Naive thymus-derived CD4-positive, alpha-beta T cell (primary cell): Measurements from ENCODE around the gene FNBP1L. TPM values are rescaled to one million over a fixed set of nuclear protein-coding genes. Genes with fewer than 3 reads are reported as not detected.

Experiments
- ATAC-seq: fragments of 150-1000 bp; cut with Tn5 transposase; 2 replicates; pipeline ENCODE4 v1.10.0; 2021; ENCODE audit warnings: mild to moderate bottlenecking, moderate library complexity
- CTCF ChIA-PET: fragments of 350-600 bp; sonication (Branson Sonifier 250); formaldehyde crosslinking; loops from one replicate; lab custom pipeline; 2021; ENCODE audit warnings: antibody characterized with exemption; lab: Charles Lee
- POLR2A ChIA-PET: fragments of 350-600 bp; sonication (Branson Sonifier 250); formaldehyde crosslinking; loops from one replicate; lab custom pipeline; 2021; ENCODE audit warnings: antibody characterized with exemption, inconsistent platforms; lab: Charles Lee
- DNase-seq, 9 donors: peaks; one replicate each; pipeline versions ENCODE4 v3.0.0 to v3.0.0-alpha.2; 2020 to 2022; ENCODE audit warnings: mixed read lengths in 1 of 9
- H3K27ac ChIP-seq: one replicate; pipeline ENCODE4 v1.7.0; 2013; ENCODE audit warnings: mild to moderate bottlenecking, low read depth, low read length, moderate library complexity
- H3K27me3 ChIP-seq, 2 donors: one replicate each; pipeline ENCODE4 v1.7.0; 2013; ENCODE audit warnings: low read length in 2 of 2, mild to moderate bottlenecking in 2 of 2, moderate library complexity in 2 of 2; ENCODE audit not compliant: control insufficient read depth in 2 of 2, insufficient read depth in 2 of 2
- H3K36me3 ChIP-seq, 3 experiments: 1 replicate in 2 of 3; 2 replicates in 1 of 3; pipeline ENCODE4 v1.7.0; 2013; ENCODE audit warnings: low read length in 3 of 3, mild to moderate bottlenecking in 3 of 3, moderate library complexity in 1 of 3; ENCODE audit not compliant: insufficient read depth in 3 of 3, control insufficient read depth in 2 of 3
- H3K4me1 ChIP-seq, 2 donors: one replicate each; pipeline ENCODE4 v1.7.0; 2013; ENCODE audit warnings: low read length in 2 of 2, mild to moderate bottlenecking in 2 of 2, moderate library complexity in 1 of 2; ENCODE audit not compliant: control insufficient read depth in 2 of 2, insufficient read depth in 2 of 2
- H3K4me3 ChIP-seq: 2 replicates; pipeline ENCODE4 v1.7.0; 2013; ENCODE audit warnings: mild to moderate bottlenecking, low read length
- H3K9me3 ChIP-seq, 3 experiments: 1 replicate in 2 of 3; 2 replicates in 1 of 3; pipeline ENCODE4 v1.7.0; 2013; ENCODE audit warnings: low read length in 3 of 3; ENCODE audit not compliant: control insufficient read depth in 2 of 3
- H3K27ac Mint-ChIP-seq, 9 donors: one replicate each; pipeline ENCODE4 v1.8.0; 2020 to 2022; ENCODE audit warnings: mixed read lengths in 9 of 9, mild to moderate bottlenecking in 8 of 9, moderate library complexity in 5 of 9, inconsistent platforms in 2 of 9
- H3K27me3 Mint-ChIP-seq, 5 donors: one replicate each; pipeline ENCODE4 v1.8.0; 2021 to 2022; ENCODE audit warnings: mixed read lengths in 5 of 5, mild to moderate bottlenecking in 1 of 5
- H3K36me3 Mint-ChIP-seq, 5 donors: one replicate each; pipeline ENCODE4 v1.8.0; 2020 to 2022; ENCODE audit warnings: mixed read lengths in 5 of 5, mild to moderate bottlenecking in 3 of 5, inconsistent platforms in 1 of 5
- H3K4me1 Mint-ChIP-seq, 7 donors: one replicate each; pipeline ENCODE4 v1.8.0; 2020 to 2022; ENCODE audit warnings: mixed read lengths in 7 of 7, mild to moderate bottlenecking in 3 of 7, inconsistent platforms in 1 of 7
- H3K4me3 Mint-ChIP-seq, 10 donors: one replicate each; pipeline ENCODE4 v1.8.0; 2020 to 2022; ENCODE audit warnings: mild to moderate bottlenecking in 10 of 10, mixed read lengths in 10 of 10, moderate library complexity in 6 of 10, inconsistent platforms in 2 of 10
- H3K9me3 Mint-ChIP-seq, 11 donors: one replicate each; pipeline ENCODE4 v1.8.0; 2020 to 2022; ENCODE audit warnings: mixed read lengths in 11 of 11, mild to moderate bottlenecking in 4 of 11, inconsistent platforms in 1 of 11, moderate library complexity in 1 of 11
- intact Hi-C, 2 donors: fragments of 100-400 bp; cut with micrococcal nuclease; formaldehyde crosslinking; loops; one replicate each; pipeline ENCODE4 v1.15.1; 2023
- polyA plus RNA-seq, 2 donors: library from polyadenylated mRNA; unstranded; fragments of 300-500 nt; fragmentation: Illumina TruSeq; gene quantifications; one replicate each; pipeline ENCODE4 v1.2.3, GENCODE V29; 2021
- total RNA-seq, 6 experiments: library from RNA in 5 of 6; stranded (reverse) in 5 of 6; gene quantifications; 1 replicate in 5 of 6; 2 replicates in 1 of 6; pipeline ENCODE4 v1.2.3 and lab custom pipeline; 2021 to 2026

The FNBP1L gene
- total and polyA plus RNA-seq, 7 experiments from 2014 or later = 0.07 to 2.6 (median 1.1) TPM

DNA sequence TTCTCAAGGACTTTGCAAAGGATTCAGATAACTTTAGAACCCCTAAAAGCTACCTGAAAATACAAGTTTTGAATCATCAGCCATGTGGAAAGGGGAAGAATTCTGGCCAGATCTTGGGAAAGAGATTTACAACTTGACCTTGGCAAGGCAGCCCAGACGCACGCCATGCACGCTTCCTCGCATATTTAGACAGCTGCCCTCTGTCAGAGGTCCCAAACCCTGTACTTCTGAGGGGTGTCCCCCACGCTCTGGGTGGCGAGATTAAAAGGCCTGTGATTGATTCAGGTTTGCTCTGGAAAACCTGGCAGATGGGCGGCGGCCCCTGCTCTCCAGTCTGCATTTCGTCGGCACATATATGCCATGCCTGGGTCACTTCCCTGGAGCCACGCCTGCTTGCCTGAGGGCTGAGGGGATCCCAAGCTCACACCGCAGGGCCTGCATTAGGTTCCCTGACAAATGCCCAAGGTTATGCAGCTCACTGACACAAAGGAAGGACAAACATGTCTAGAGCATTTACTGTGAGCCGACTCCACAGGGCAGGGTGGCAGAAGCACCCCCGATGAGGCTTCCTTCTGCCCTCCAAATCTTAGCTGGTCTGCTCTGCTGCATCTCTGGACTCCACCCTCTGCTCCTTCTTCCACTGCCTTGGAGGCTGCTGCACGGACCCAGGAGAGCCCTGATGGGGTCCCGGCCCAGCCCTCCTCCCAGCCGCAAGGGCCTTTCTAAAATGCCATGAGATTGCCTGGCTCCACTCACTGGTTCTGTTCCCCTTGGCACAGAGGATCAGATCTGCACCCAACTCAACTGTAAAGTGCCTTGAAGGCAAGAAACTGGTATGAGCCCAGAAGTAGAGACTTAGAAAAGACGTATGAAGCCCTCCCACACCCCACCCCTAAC lies 129.9 kb downstream of the FNBP1L start:
- DNase-seq (no peak), ATAC-seq (no peak)
- ChIA-PET CTCF (no interaction called here), POLR2A (no interaction called here)
- Histone ChIP-seq H3K4me1 (no peaks in the 10 kb centered on the region), H3K4me3 (no peak overlapping the region), H3K9me3 (no peaks in the 10 kb centered on the region), H3K27ac (no peak overlapping the region), H3K27me3 (no peaks in the 10 kb centered on the region), H3K36me3 (no peaks in the 10 kb centered on the region)
- no peaks in the 10 kb centered on the region for H3K4me1 Mint-ChIP-seq
- no peak overlapping the region for H3K4me3 Mint-ChIP-seq
- H3K36me3 Mint-ChIP-seq = no peaks in the 10 kb centered on the region
- no peaks in the 10 kb centered on the region for H3K27me3 Mint-ChIP-seq
- H3K9me3 Mint-ChIP-seq = no peaks in the 10 kb centered on the region
- intact Hi-C loops = no loop called here
- no peak overlapping the region for H3K27ac Mint-ChIP-seq

DNA sequence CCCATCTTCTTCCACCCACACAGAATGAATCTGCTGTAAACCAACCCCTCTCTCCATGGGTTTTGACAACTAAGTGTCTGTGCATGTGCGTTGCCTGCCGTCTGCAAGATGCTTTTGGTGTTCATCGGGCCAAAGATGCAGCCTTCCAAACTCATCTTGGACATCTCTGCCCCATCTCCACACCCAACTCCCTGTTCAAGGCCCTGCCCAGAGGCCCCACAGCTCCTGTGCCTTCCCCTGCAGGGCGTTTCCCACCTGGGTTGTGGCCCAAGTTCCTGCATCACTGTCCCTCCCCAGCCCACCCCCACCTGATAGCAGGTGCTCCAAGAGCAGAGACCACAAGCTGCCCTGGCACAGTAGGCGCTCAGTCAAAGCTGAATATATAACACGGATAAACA lies 130.5 kb downstream of the FNBP1L start:
- H3K27ac Mint-ChIP-seq = no peak overlapping the region
- no peaks in the 10 kb centered on the region for H3K9me3 Mint-ChIP-seq
- Histone ChIP-seq H3K36me3 (no peaks in the 10 kb centered on the region), H3K27ac (no peak overlapping the region), H3K9me3 (no peaks in the 10 kb centered on the region), H3K27me3 (no peaks in the 10 kb centered on the region), H3K4me3 (no peak overlapping the region), H3K4me1 (no peaks in the 10 kb centered on the region)
- DNase-seq (no peak), ATAC-seq (no peak)
- H3K4me3 Mint-ChIP-seq = no peak overlapping the region
- no peaks in the 10 kb centered on the region for H3K36me3 Mint-ChIP-seq
- no peaks in the 10 kb centered on the region for H3K4me1 Mint-ChIP-seq
- POLR2A ChIA-PET = no interaction called here
- no peaks in the 10 kb centered on the region for H3K27me3 Mint-ChIP-seq
- intact Hi-C loops = no loop called here
- CTCF ChIA-PET = no interaction called here

DNA sequence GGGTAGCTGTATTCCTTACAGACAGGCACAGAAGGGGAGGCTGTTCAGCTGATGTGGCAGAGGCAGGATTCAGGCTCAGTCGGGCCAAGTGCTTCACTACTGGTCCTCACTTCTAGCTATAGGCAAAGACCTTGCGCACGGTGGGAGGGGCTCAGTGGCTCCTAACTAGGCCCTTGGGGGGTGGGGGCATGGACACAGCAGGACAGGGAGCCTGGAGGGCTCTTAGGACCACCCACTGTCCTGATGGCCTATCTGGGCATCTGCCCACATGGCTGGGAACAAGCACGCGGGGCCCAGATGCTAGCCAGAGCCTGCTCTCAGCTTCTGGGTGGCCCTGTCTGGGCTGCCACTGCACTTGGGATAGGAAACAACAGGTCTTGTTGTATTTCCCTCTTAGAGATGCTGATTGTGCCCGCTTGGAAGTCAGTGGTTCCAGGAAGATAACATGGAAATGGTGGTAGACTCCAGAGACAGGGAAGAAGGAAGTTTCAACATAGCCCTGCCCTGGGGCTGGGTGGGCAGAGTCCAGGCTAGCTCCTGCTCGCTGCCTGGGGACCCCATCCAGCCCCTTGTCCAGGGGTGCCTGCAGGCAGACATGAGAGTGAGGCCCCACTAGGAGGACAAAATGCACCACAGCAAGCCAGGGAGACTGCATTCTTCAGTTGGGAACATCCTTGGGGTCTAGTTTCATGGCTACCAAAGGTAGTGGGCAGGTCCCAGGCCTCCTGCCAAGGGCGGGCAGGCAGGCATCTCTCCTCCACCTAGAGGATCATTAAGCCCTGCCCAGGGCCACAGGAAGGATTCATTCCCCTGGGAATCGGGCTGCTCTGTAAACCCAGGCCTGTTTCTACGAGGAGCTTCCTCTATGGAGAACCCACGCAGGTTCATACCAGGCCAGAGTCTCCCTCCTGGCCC lies 131.2 kb downstream of the FNBP1L start:
- ChIA-PET POLR2A (no interaction called here), CTCF (no interaction called here)
- H3K27me3 ChIP-seq = no peaks in the 10 kb centered on the region
- ATAC-seq (no peak), DNase-seq (no peak)
- Mint-ChIP-seq H3K27me3 (no peaks in the 10 kb centered on the region), H3K4me1 (no peaks in the 10 kb centered on the region), H3K36me3 (no peaks in the 10 kb centered on the region), H3K9me3 (no peaks in the 10 kb centered on the region), H3K4me3 (no peak overlapping the region), H3K27ac (no peak overlapping the region)
- H3K36me3 ChIP-seq = no peaks in the 10 kb centered on the region
- no peak overlapping the region for H3K27ac ChIP-seq
- no peaks in the 10 kb centered on the region for H3K4me1 ChIP-seq
- no peak overlapping the region for H3K4me3 ChIP-seq
- intact Hi-C loops = no loop called here
- no peaks in the 10 kb centered on the region for H3K9me3 ChIP-seq

DNA sequence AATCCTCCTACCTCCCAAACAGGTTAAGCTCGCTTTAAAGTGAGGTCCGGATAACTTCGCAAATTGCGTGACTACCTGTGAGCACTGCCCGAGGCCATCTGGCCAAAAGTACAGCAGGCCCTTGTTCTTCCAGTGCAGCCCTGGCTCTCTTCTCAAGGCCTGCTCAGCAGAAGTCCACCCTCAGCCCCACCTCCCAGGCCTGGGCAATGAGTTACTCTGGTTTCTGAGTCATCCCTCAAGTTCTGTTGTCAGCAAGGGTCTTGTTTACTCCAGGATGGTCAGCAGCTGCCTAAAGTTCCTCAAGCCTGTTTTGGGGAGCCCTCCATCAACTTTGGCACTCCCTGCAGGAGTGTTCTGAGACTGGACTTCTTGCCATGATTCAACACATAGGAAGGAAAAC lies 132.0 kb downstream of the FNBP1L start:
- POLR2A ChIA-PET = no interaction called here
- DNase-seq (no peak), ATAC-seq (no peak)
- no peak overlapping the region for H3K27ac Mint-ChIP-seq
- H3K27ac ChIP-seq = no peak overlapping the region
- H3K9me3 ChIP-seq = no peaks in the 10 kb centered on the region
- intact Hi-C loops = no loop called here
- H3K4me1 ChIP-seq = no peaks in the 10 kb centered on the region
- H3K4me3 Mint-ChIP-seq = no peak overlapping the region
- no peaks in the 10 kb centered on the region for H3K36me3 ChIP-seq
- H3K27me3 ChIP-seq = no peaks in the 10 kb centered on the region
- H3K9me3 Mint-ChIP-seq = no peaks in the 10 kb centered on the region
- H3K4me3 ChIP-seq = no peak overlapping the region
- H3K36me3 Mint-ChIP-seq = no peaks in the 10 kb centered on the region
- H3K27me3 Mint-ChIP-seq = no peaks in the 10 kb centered on the region
- CTCF ChIA-PET = no interaction called here
- H3K4me1 Mint-ChIP-seq = no peaks in the 10 kb centered on the region

DNA sequence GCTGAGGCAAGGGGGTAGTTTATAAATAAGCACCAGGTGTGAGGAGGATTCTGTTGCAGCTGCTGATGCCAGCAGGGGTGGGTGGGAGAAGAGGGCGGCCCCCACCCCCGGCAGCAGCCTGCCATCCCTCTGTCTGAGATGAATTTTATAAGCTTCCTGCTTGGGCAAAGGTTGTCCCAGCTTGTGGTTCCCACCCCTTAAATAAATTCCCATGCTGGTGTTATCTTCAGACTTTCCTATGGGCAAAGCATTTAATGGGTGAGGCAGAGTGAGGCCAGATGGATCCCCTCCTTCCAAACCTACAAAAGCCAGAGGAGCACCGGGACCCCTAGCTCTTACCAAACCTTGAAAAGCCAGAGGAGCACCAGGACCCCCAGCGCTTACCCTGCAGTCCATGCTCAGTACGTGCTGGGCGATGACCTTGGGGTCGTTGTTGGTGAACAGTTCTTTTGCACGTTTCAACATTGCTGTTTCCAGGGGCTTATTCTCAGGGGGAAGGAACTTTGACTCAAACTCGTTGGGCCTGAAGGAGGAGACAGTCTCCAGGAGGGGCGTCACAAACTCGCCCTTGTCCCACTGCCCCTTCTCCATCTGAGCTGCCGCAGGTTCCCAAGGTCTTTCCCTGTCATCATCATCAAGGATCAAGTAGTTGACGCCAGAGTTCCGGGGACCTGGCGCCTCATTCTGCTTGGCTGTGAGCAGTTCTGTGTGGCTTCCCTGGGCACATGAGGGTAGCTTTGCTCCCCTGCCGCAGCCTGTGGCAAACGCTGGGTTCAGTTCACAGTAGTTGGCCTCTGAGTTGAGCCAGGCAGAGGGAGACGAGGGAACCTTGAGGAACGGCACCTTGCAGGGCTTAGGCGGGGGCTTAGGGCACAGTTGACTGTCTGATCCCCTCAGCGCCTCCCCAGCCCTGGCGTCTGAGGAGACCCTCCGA lies 134.3 kb downstream of the FNBP1L start:
- ChIA-PET POLR2A (no interaction called here), CTCF (interaction anchor here (1.0 kb wide), 1 partner anchor 278 kb away, joined by 3 read pairs; no protein-coding TSS in a partner anchor)
- Histone ChIP-seq H3K4me3 (no peak overlapping the region), H3K4me1 (no peaks in the 10 kb centered on the region), H3K27ac (no peak overlapping the region), H3K27me3 (no peaks in the 10 kb centered on the region), H3K9me3 (no peaks in the 10 kb centered on the region), H3K36me3 (no peaks in the 10 kb centered on the region)
- no peaks in the 10 kb centered on the region for H3K9me3 Mint-ChIP-seq
- intact Hi-C loops = no loop called here
- no peak overlapping the region for H3K4me3 Mint-ChIP-seq
- H3K27me3 Mint-ChIP-seq = no peaks in the 10 kb centered on the region
- ATAC-seq (no peak), DNase-seq (no peak)
- H3K36me3 Mint-ChIP-seq = no peaks in the 10 kb centered on the region
- H3K4me1 Mint-ChIP-seq = no peaks in the 10 kb centered on the region
- H3K27ac Mint-ChIP-seq = no peak overlapping the region

DNA sequence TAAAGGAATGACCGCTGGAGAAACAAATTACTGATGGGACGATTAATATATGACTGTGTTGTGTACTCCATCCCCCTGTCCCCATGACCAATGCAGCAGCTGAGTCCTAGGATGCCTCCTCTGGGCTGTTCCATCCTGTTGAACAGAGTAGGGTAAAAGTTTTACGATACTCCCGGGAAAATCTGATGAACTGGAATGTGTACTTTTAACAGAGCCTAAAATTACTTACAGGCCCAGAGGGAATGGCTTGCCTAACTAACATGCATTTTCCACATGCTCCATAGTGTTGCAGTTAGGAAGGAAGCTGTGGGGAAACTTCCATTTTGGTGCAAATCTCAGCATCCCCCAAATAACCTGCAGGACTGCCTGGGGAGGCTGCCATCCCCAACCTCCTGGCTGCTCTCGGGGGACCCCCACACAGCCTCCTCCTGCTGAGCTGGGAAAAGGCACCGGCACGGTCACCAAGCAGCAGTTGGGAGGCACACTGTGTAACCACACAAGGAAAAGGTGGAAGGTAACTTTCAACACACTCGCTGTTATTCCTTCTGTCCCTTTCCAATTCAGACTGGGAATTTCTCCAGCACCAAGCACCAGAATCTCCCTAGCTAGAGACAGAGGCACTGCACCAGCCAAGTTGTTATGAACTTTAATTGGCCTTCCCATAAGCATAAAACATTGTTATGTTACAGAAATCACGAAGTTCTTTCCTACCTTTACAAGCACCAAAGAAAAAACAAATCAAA lies 136.5 kb downstream of the FNBP1L start:
- no peak for DNase-seq
- Histone ChIP-seq H3K9me3 (no peaks in the 10 kb centered on the region), H3K4me3 (no peak overlapping the region), H3K36me3 (no peaks in the 10 kb centered on the region), H3K27ac (no peak overlapping the region), H3K27me3 (no peaks in the 10 kb centered on the region), H3K4me1 (no peaks in the 10 kb centered on the region)
- no peak for ATAC-seq
- ChIA-PET POLR2A (no interaction called here), CTCF (no interaction called here)
- Mint-ChIP-seq H3K9me3 (no peaks in the 10 kb centered on the region), H3K27ac (no peak overlapping the region), H3K4me3 (no peak overlapping the region), H3K36me3 (no peaks in the 10 kb centered on the region), H3K27me3 (peaks cover 0 to 8% (median 0%) of the 10 kb centered on the region in 5 donors), H3K4me1 (peaks cover 0 to 6% (median 0%) of the 10 kb centered on the region in 7 donors)
- intact Hi-C loops = no loop called here
